Endodermal cell (in vitro differentiated cells): ENCODE measurements around the gene PACSIN1. TPM values are rescaled to one million over a fixed set of nuclear protein-coding genes. Genes with fewer than 3 reads are reported as not detected.

Source experiments
- DNase-seq: peaks from one replicate; pipeline ENCODE4 v3.0.0-alpha.2; 2017
- H3K27ac ChIP-seq: 2 replicates; pipeline ENCODE4 v1.5.1; 2013; ENCODE audit warnings: mild to moderate bottlenecking, low read depth, low read length, moderate library complexity
- H3K27me3 ChIP-seq: 2 replicates; pipeline ENCODE4 v1.6.1; 2013; ENCODE audit warnings: mild to moderate bottlenecking, low read length, moderate library complexity; ENCODE audit not compliant: insufficient read depth, control insufficient read depth, poor library complexity, severe bottlenecking
- H3K36me3 ChIP-seq: 2 replicates; pipeline ENCODE4 v1.7.0; 2013; ENCODE audit warnings: mild to moderate bottlenecking, low read length, moderate library complexity; ENCODE audit not compliant: control insufficient read depth, insufficient read depth
- H3K4me1 ChIP-seq: one replicate; pipeline ENCODE4 v1.7.0; 2013; ENCODE audit warnings: low read length; ENCODE audit not compliant: control insufficient read depth, insufficient read depth
- H3K4me3 ChIP-seq: 2 replicates; pipeline ENCODE4 v1.5.1; 2013; ENCODE audit warnings: mild to moderate bottlenecking, low read length, moderate library complexity
- H3K9ac ChIP-seq: 2 replicates; pipeline ENCODE4 v1.6.1; 2013; ENCODE audit warnings: mild to moderate bottlenecking, low read length, moderate library complexity; ENCODE audit not compliant: poor library complexity, severe bottlenecking; ENCODE audit errors: extremely low read depth
- H3K9me3 ChIP-seq: 2 replicates; pipeline ENCODE4 v1.6.1; 2013; ENCODE audit warnings: mild to moderate bottlenecking, low read length, moderate library complexity; ENCODE audit not compliant: control insufficient read depth
- H3K27ac Mint-ChIP-seq: 2 replicates; pipeline ENCODE4 v1.8.0; 2020; ENCODE audit warnings: mixed read lengths
- H3K27me3 Mint-ChIP-seq: 2 replicates; pipeline ENCODE4 v1.8.0; 2021; ENCODE audit warnings: mild to moderate bottlenecking, mixed read lengths; ENCODE audit not compliant: insufficient read depth
- H3K36me3 Mint-ChIP-seq: 2 replicates; pipeline ENCODE4 v1.8.0; 2020; ENCODE audit warnings: low read depth, mixed read lengths
- H3K4me1 Mint-ChIP-seq: 2 replicates; pipeline ENCODE4 v1.8.0; 2020; ENCODE audit warnings: mixed read lengths
- H3K4me3 Mint-ChIP-seq: 2 replicates; pipeline ENCODE4 v1.8.0; 2020; ENCODE audit warnings: mild to moderate bottlenecking, moderate library complexity, mixed read lengths
- H3K9me3 Mint-ChIP-seq: 2 replicates; pipeline ENCODE4 v1.8.0; 2020; ENCODE audit warnings: mild to moderate bottlenecking, mixed read lengths
- CTCF ChIP-seq: fragments of 200-600 bp; sonication (generic); conservative IDR thresholded peaks from 2 replicates; pipeline ENCODE4 v1.5.0; 2021; ENCODE audit warnings: antibody characterized with exemption, mild to moderate bottlenecking
- WGBS, 2 experiments: methylation state at CpG; one replicate each; pipeline versions ENCODE4 v1.1.5 to v1.1.7; 2013; ENCODE audit warnings: missing lambda C conversion rate in 2 of 2, mixed read lengths in 1 of 2; ENCODE audit not compliant: insufficient coverage in 1 of 2, insufficient read length in 1 of 2; 5-methylcytosine and 5-hydroxymethylcytosine counted together
- total RNA-seq, 2 donors: library from RNA; stranded (reverse); fragmentation: NEBNext Ultra II Directional in 1 of 2; extraction: Animal tissue kit (Norgen Biotek cat#: 25700) in 1 of 2; gene quantifications; 2 replicates in 1 of 2; 3 replicates in 1 of 2; pipeline ENCODE4 v1.2.1, GENCODE V29; 2021

Gene PACSIN1
- total RNA-seq, 2 donors from 2014 or later = 7.2 to 7.3 TPM

- Histone ChIP-seq H3K4me3 (no peak overlapping the region), H3K27ac (no peak overlapping the region), H3K9me3 (no peaks in the 10 kb centered on the region), H3K27me3 (no peaks in the 10 kb centered on the region), H3K4me1 (no peaks in the 10 kb centered on the region), H3K9ac (no peak overlapping the region), H3K36me3 (no peaks in the 10 kb centered on the region)
- peaks cover 13% of the 10 kb centered on the region for H3K4me1 Mint-ChIP-seq
- TF ChIP-seq CTCF = no peak
- H3K4me3 Mint-ChIP-seq = no peak overlapping the region
- 94 to 100% methylated on average over 3 to 18 of the region's 18 CpGs for WGBS, 2 experiments
- H3K27ac Mint-ChIP-seq = peak overlapping the region; percentile 40
- no peaks in the 10 kb centered on the region for H3K9me3 Mint-ChIP-seq
- H3K27me3 Mint-ChIP-seq = no peaks in the 10 kb centered on the region
- H3K36me3 Mint-ChIP-seq = peaks cover 3% of the 10 kb centered on the region
- no peak for DNase-seq
Measured at GRCh38 chr6:34576286-34576955, 110.5 kb downstream of the PACSIN1 start.

- DNase-seq = no peak
- H3K4me1 Mint-ChIP-seq = peaks cover 13% of the 10 kb centered on the region
- Histone ChIP-seq H3K36me3 (no peaks in the 10 kb centered on the region), H3K4me1 (no peaks in the 10 kb centered on the region), H3K9ac (no peak overlapping the region), H3K4me3 (no peak overlapping the region), H3K27me3 (no peaks in the 10 kb centered on the region), H3K27ac (no peak overlapping the region), H3K9me3 (no peaks in the 10 kb centered on the region)
- no peaks in the 10 kb centered on the region for H3K9me3 Mint-ChIP-seq
- H3K27me3 Mint-ChIP-seq = no peaks in the 10 kb centered on the region
- WGBS, 2 experiments = 91 to 96% methylated on average over 5 to 7 of the region's 7 CpGs
- H3K36me3 Mint-ChIP-seq = peaks cover 7% of the 10 kb centered on the region
- no peak overlapping the region for H3K27ac Mint-ChIP-seq
- no peak overlapping the region for H3K4me3 Mint-ChIP-seq
- no peak for TF ChIP-seq CTCF
Measured at GRCh38 chr6:34578445-34579262, 112.8 kb downstream of the PACSIN1 start.

- Mint-ChIP-seq H3K9me3 (no peaks in the 10 kb centered on the region), H3K27me3 (no peaks in the 10 kb centered on the region), H3K4me3 (no peak overlapping the region), H3K36me3 (peaks cover 6% of the 10 kb centered on the region), H3K4me1 (peaks cover 9% of the 10 kb centered on the region), H3K27ac (no peak overlapping the region)
- DNase-seq = no peak
- no peak for TF ChIP-seq CTCF
- Histone ChIP-seq H3K9me3 (no peaks in the 10 kb centered on the region), H3K4me1 (no peaks in the 10 kb centered on the region), H3K27ac (no peak overlapping the region), H3K36me3 (peaks cover 4% of the 10 kb centered on the region), H3K9ac (no peak overlapping the region), H3K27me3 (no peaks in the 10 kb centered on the region), H3K4me3 (no peak overlapping the region)
- 90 to 91% methylated on average over 5 to 6 of the region's 6 CpGs for WGBS, 2 experiments
Measured at GRCh38 chr6:34580707-34581560, 115.1 kb downstream of the PACSIN1 start.
